Urinary bladder (tissue), 4 donors: ENCODE measurements around the gene KRT7. TPM values are rescaled to one million over a fixed set of nuclear protein-coding genes. Genes with fewer than 3 reads are reported as not detected.
A peak's percentile ranks its signal among the peaks of the same experiment; 100 is the strongest.

ENCODE experiments used
- DNase-seq: peaks from one replicate; pipeline ENCODE4 v3.0.0-alpha.2; 2015; ENCODE audit errors: extremely low spot score
- H3K27ac ChIP-seq: one replicate; pipeline ENCODE4 v1.5.1; 2013; ENCODE audit warnings: low read depth, mild to moderate bottlenecking, moderate library complexity
- H3K36me3 ChIP-seq: one replicate; pipeline ENCODE4 v1.6.1; 2013; ENCODE audit warnings: mild to moderate bottlenecking, moderate library complexity; ENCODE audit not compliant: insufficient read depth
- H3K4me1 ChIP-seq: one replicate; pipeline ENCODE4 v1.6.1; 2013; ENCODE audit warnings: mild to moderate bottlenecking, moderate library complexity; ENCODE audit not compliant: insufficient read depth
- H3K4me3 ChIP-seq: one replicate; pipeline ENCODE4 v1.5.1; 2013; ENCODE audit warnings: low read depth, low read length
- WGBS: extraction: QIAGEN DNeasy Blood & Tissue Kit; methylation state at CpG from one replicate; pipeline ENCODE4 v1.1.7; 2013; 5-methylcytosine and 5-hydroxymethylcytosine counted together
- polyA plus RNA-seq: library from polyadenylated mRNA; stranded (reverse); fragments of 200-250 nt; gene quantifications from one replicate; pipeline ENCODE4 v1.2.3, GENCODE V29; 2013
- total RNA-seq: library from RNA; depleted of rRNA; stranded (reverse); fragments of >200 nt; gene quantifications from one replicate; pipeline ENCODE4 v1.2.3, GENCODE V29; 2014
- donor health status: healthy with polysubstance abuse.
- donor health status: healthy.

The KRT7 gene
- total and polyA plus RNA-seq, 2 donors, result 147 to 158 TPM

GRCh38 chr12:52212701-52213563 is 20.1 kb upstream of the KRT7 start:
- no peak overlapping the region for H3K27ac ChIP-seq
- DNase-seq, result no peak
- 82% methylated on average over 13 of the region's 13 CpGs for WGBS
- no peak overlapping the region for H3K4me3 ChIP-seq
- H3K4me1 ChIP-seq, result no peaks in the 10 kb centered on the region
- H3K36me3 ChIP-seq, result no peaks in the 10 kb centered on the region

- Histone ChIP-seq H3K27ac (no peak overlapping the region), H3K36me3 (no peaks in the 10 kb centered on the region), H3K4me3 (no peak overlapping the region), H3K4me1 (no peaks in the 10 kb centered on the region)
- WGBS, result 37% methylated on average over 13 of the region's 13 CpGs
- DNase-seq, result no peak
Observed at GRCh38 chr12:52213564-52214420, 19.3 kb upstream of the KRT7 start.

- no peaks in the 10 kb centered on the region for H3K4me1 ChIP-seq
- peak overlapping the region; percentile 12 for H3K27ac ChIP-seq
- H3K4me3 ChIP-seq, result no peak overlapping the region
- no peaks in the 10 kb centered on the region for H3K36me3 ChIP-seq
- no peak for DNase-seq
- WGBS, result 71% methylated on average over 3 of the region's 3 CpGs
Observed at GRCh38 chr12:52214421-52214802, 18.6 kb upstream of the KRT7 start.

GRCh38 chr12:52215587-52216031 is 17.4 kb upstream of the KRT7 start:
- H3K36me3 ChIP-seq, result no peaks in the 10 kb centered on the region
- 48% methylated on average over 7 of the region's 7 CpGs for WGBS
- H3K4me1 ChIP-seq, result no peaks in the 10 kb centered on the region
- no peak overlapping the region for H3K4me3 ChIP-seq
- no peak for DNase-seq
- peak overlapping the region; percentile 4 for H3K27ac ChIP-seq

- Histone ChIP-seq H3K4me3 (no peak overlapping the region), H3K36me3 (no peaks in the 10 kb centered on the region), H3K4me1 (no peaks in the 10 kb centered on the region), H3K27ac (no peak overlapping the region)
- no peak for DNase-seq
- 54% methylated on average over 4 of the region's 4 CpGs for WGBS
Observed at GRCh38 chr12:52216100-52216499, 16.9 kb upstream of the KRT7 start.

- Histone ChIP-seq H3K27ac (no peak overlapping the region), H3K4me1 (no peaks in the 10 kb centered on the region), H3K4me3 (no peak overlapping the region), H3K36me3 (no peaks in the 10 kb centered on the region)
- 17% methylated on average over 1 of the region's 1 CpG for WGBS
- no peak for DNase-seq
Observed at GRCh38 chr12:52216807-52217206, 16.2 kb upstream of the KRT7 start.

- no peak for DNase-seq
- Histone ChIP-seq H3K4me3 (no peak overlapping the region), H3K36me3 (no peaks in the 10 kb centered on the region), H3K27ac (no peak overlapping the region), H3K4me1 (no peaks in the 10 kb centered on the region)
- 42% methylated on average over 5 of the region's 5 CpGs for WGBS
Observed at GRCh38 chr12:52217223-52217622, 15.8 kb upstream of the KRT7 start.

GRCh38 chr12:52218001-52218400 is 15.0 kb upstream of the KRT7 start:
- no peaks in the 10 kb centered on the region for H3K36me3 ChIP-seq
- H3K4me3 ChIP-seq, result no peak overlapping the region
- no peak overlapping the region for H3K27ac ChIP-seq
- 82% methylated on average over 4 of the region's 4 CpGs for WGBS
- H3K4me1 ChIP-seq, result no peaks in the 10 kb centered on the region
- no peak for DNase-seq

GRCh38 chr12:52220477-52220876 is 12.6 kb upstream of the KRT7 start:
- no peaks in the 10 kb centered on the region for H3K36me3 ChIP-seq
- no peak overlapping the region for H3K4me3 ChIP-seq
- no peaks in the 10 kb centered on the region for H3K4me1 ChIP-seq
- DNase-seq, result no peak
- no peak overlapping the region for H3K27ac ChIP-seq
- WGBS, result 80% methylated on average over 3 of the region's 3 CpGs

GRCh38 chr12:52221070-52221781 is 11.8 kb upstream of the KRT7 start:
- H3K36me3 ChIP-seq, result no peaks in the 10 kb centered on the region
- no peak overlapping the region for H3K27ac ChIP-seq
- no peaks in the 10 kb centered on the region for H3K4me1 ChIP-seq
- no peak overlapping the region for H3K4me3 ChIP-seq
- DNase-seq, result no peak
- 73% methylated on average over 4 of the region's 4 CpGs for whole genome bisulfite sequencing

GRCh38 chr12:52221912-52222457 is 11.1 kb upstream of the KRT7 start:
- DNase-seq, result no peak
- Histone ChIP-seq H3K27ac (no peak overlapping the region), H3K4me3 (no peak overlapping the region), H3K4me1 (no peaks in the 10 kb centered on the region), H3K36me3 (no peaks in the 10 kb centered on the region)
- 16% methylated on average over 8 of the region's 8 CpGs for WGBS

GRCh38 chr12:52222692-52223091 is 10.4 kb upstream of the KRT7 start:
- Histone ChIP-seq H3K4me3 (no peak overlapping the region), H3K36me3 (no peaks in the 10 kb centered on the region), H3K4me1 (no peaks in the 10 kb centered on the region), H3K27ac (no peak overlapping the region)
- no peak for DNase-seq
- 85% methylated on average over 4 of the region's 4 CpGs for WGBS

GRCh38 chr12:52223406-52224039 is 9.5 kb upstream of the KRT7 start:
- DNase-seq, result no peak
- H3K4me3 ChIP-seq, result no peak overlapping the region
- no peaks in the 10 kb centered on the region for H3K4me1 ChIP-seq
- WGBS, result 93% methylated on average over 5 of the region's 5 CpGs
- H3K27ac ChIP-seq, result no peak overlapping the region
- H3K36me3 ChIP-seq, result no peaks in the 10 kb centered on the region
